NCI-H2196 treated with DMSO at 0.1 percent for 48 hours (cell line): ENCODE results near the gene PDE4A.
"Not testable (repeated sequence)": the region's sequence is repeated elsewhere in the genome, so short reads cannot be mapped to it uniquely, and the experiment has no call there.

Source experiments
- DNase-seq: peaks from one replicate; lab custom pipeline; 2025; ENCODE audit not compliant: unreplicated experiment; lab: John Stamatoyannopoulos, UW

The PDE4A gene

GRCh38 chr19:10420444-10421239 lies at the start of gene PDE4A:
Gene PDE4A (plus strand): TSS chr19:10420538. CDS start chr19:10420765, 227 bp downstream.
- no peak for DNase-seq

GRCh38 chr19:10372690-10373089 lies 47.6 kb upstream of the PDE4A start:
- no peak for DNase-seq

- DNase-seq: no peak
Measured at GRCh38 chr19:10374931-10375330, 45.4 kb upstream of the PDE4A start.

- not testable (repeated sequence) for DNase-seq
Measured at GRCh38 chr19:10377140-10377640, 43.1 kb upstream of the PDE4A start.

- DNase-seq: no peak
Measured at GRCh38 chr19:10378124-10378523, 42.2 kb upstream of the PDE4A start.

- no peak for DNase-seq
Measured at GRCh38 chr19:10379880-10380312, 40.4 kb upstream of the PDE4A start.

- DNase-seq: peak; percentile 94
Measured at GRCh38 chr19:10380313-10381102, 39.8 kb upstream of the PDE4A start, which contains the start of gene TYK2. Gene TYK2 (minus strand): TSS chr19:10380572. CDS start chr19:10378406, 2,166 bp downstream.

- not testable (repeated sequence) for DNase-seq
Measured at GRCh38 chr19:10383223-10383499, 37.2 kb upstream of the PDE4A start.

GRCh38 chr19:10384580-10384979 lies 35.8 kb upstream of the PDE4A start:
- DNase-seq: no peak

GRCh38 chr19:10388957-10389356 lies 31.4 kb upstream of the PDE4A start:
- peak; percentile 53 for DNase-seq

- no peak for DNase-seq
Measured at GRCh38 chr19:10389863-10390262, 30.5 kb upstream of the PDE4A start.

- peak; percentile 48 for DNase-seq
Measured at GRCh38 chr19:10390652-10391286, 29.6 kb upstream of the PDE4A start.

- no peak for DNase-seq
Measured at GRCh38 chr19:10392120-10392519, 28.2 kb upstream of the PDE4A start.

- no peak for DNase-seq
Measured at GRCh38 chr19:10393137-10393536, 27.2 kb upstream of the PDE4A start.

GRCh38 chr19:10395003-10395402 lies 25.3 kb upstream of the PDE4A start:
- DNase-seq: no peak

GRCh38 chr19:10395436-10395835 lies 24.9 kb upstream of the PDE4A start:
- DNase-seq: no peak

GRCh38 chr19:10395917-10396316 lies 24.4 kb upstream of the PDE4A start:
- no peak for DNase-seq

GRCh38 chr19:10398819-10399218 lies 21.5 kb upstream of the PDE4A start:
- no peak for DNase-seq

- not testable (repeated sequence) for DNase-seq
Measured at GRCh38 chr19:10399340-10399739, 21.0 kb upstream of the PDE4A start.

- DNase-seq: no peak
Measured at GRCh38 chr19:10399878-10400277, 20.5 kb upstream of the PDE4A start.

- DNase-seq: no peak
Measured at GRCh38 chr19:10402441-10403038, 17.8 kb upstream of the PDE4A start.
